Loucy (cell line): ENCODE data around the gene DHRS7C.

Experiments used
- H2AFZ ChIP-seq: fragments of 200-600 bp; sonication (generic); 2 replicates; pipeline ENCODE4 v1.6.0; 2016; ENCODE audit warnings: antibody characterized with exemption, mild to moderate bottlenecking, low read length, moderate library complexity
- H3F3A ChIP-seq: fragments of 200-600 bp; 2 replicates; pipeline ENCODE4 v1.6.0; 2016; ENCODE audit warnings: antibody characterized with exemption, low read depth, mild to moderate bottlenecking
- H3K27me3 ChIP-seq: fragments of 200-600 bp; sonication (generic); 2 replicates; pipeline ENCODE4 v1.6.1; 2014; ENCODE audit warnings: low read length, mild to moderate bottlenecking; ENCODE audit not compliant: insufficient read depth, poor library complexity, severe bottlenecking
- H3K36me3 ChIP-seq: fragments of 200-600 bp; sonication (generic); 2 replicates; pipeline ENCODE4 v1.6.1; 2016; ENCODE audit warnings: low read length; ENCODE audit not compliant: insufficient read depth
- H3K4me1 ChIP-seq: fragments of 200-600 bp; sonication (generic); 2 replicates; pipeline ENCODE4 v1.5.1; 2014; ENCODE audit warnings: low read length, mild to moderate bottlenecking; ENCODE audit not compliant: insufficient read depth, poor library complexity, severe bottlenecking
- H3K4me2 ChIP-seq: fragments of 200-600 bp; sonication (generic); 2 replicates; pipeline ENCODE4 v1.6.0; 2014; ENCODE audit warnings: antibody characterized with exemption, low read length, low read depth, mild to moderate bottlenecking; ENCODE audit not compliant: poor library complexity, severe bottlenecking
- H3K4me3 ChIP-seq: fragments of 200-600 bp; sonication (generic); 2 replicates; pipeline ENCODE4 v1.5.1; 2014; ENCODE audit warnings: low read length, mild to moderate bottlenecking, mixed read lengths; ENCODE audit not compliant: poor library complexity, severe bottlenecking
- H3K79me2 ChIP-seq: fragments of 200-600 bp; sonication (generic); 2 replicates; pipeline ENCODE4 v1.6.1; 2014; ENCODE audit warnings: low read length; ENCODE audit not compliant: insufficient read depth
- H3K9ac ChIP-seq: fragments of 200-600 bp; sonication (generic); 2 replicates; pipeline ENCODE4 v1.6.0; 2014; ENCODE audit warnings: mild to moderate bottlenecking, low read depth, low read length, moderate library complexity; ENCODE audit not compliant: poor library complexity, severe bottlenecking
- H3K9me2 ChIP-seq: fragments of 200-600 bp; sonication (generic); replicated peaks from 2 replicates; pipeline ENCODE4 v1.6.1; 2016; ENCODE audit warnings: low read depth, low read length, mixed read lengths
- H3K9me3 ChIP-seq: fragments of 200-600 bp; sonication (generic); 2 replicates; pipeline ENCODE4 v1.6.1; 2014; ENCODE audit warnings: mild to moderate bottlenecking, antibody characterized with exemption, low read length, low read depth; ENCODE audit not compliant: insufficient read depth
- H4K20me1 ChIP-seq: fragments of 200-600 bp; sonication (generic); 2 replicates; pipeline ENCODE4 v1.6.0; 2014; ENCODE audit warnings: antibody characterized with exemption, low read length, mild to moderate bottlenecking; ENCODE audit not compliant: insufficient read depth, poor library complexity, severe bottlenecking
- CTCF ChIP-seq: fragments of 200-600 bp; sonication (generic); conservative IDR thresholded peaks from 2 replicates; pipeline ENCODE4 v1.5.1; 2014; ENCODE audit warnings: mild to moderate bottlenecking, antibody characterized with exemption, low read length
- EZH2phosphoT487 ChIP-seq: fragments of 200-600 bp; IDR thresholded peaks from 2 replicates; pipeline ENCODE4 v1.6.1; 2018; ENCODE audit warnings: antibody characterized with exemption, mild to moderate bottlenecking, moderate library complexity, borderline replicate concordance

Gene DHRS7C

GRCh38 chr17:9767432-9767991 is 23.9 kb downstream of the DHRS7C start:
- Histone ChIP-seq H3K9me2 (no peaks in the 10 kb centered on the region), H3K27me3 (no peaks in the 10 kb centered on the region), H3K4me2 (no peak overlapping the region), H3K4me1 (no peaks in the 10 kb centered on the region), H3K4me3 (no peak overlapping the region), H3F3A (no peaks in the 10 kb centered on the region), H4K20me1 (no peaks in the 10 kb centered on the region), H3K79me2 (no peaks in the 10 kb centered on the region), H2AFZ (no peak overlapping the region), H3K36me3 (no peaks in the 10 kb centered on the region), H3K9ac (no peak overlapping the region), H3K9me3 (no peaks in the 10 kb centered on the region)
- TF ChIP-seq CTCF (no peak), EZH2phosphoT487 (no peak)

GRCh38 chr17:9766970-9767369 is 24.4 kb downstream of the DHRS7C start:
- Histone ChIP-seq H3K79me2 (no peaks in the 10 kb centered on the region), H3K27me3 (no peaks in the 10 kb centered on the region), H3F3A (no peaks in the 10 kb centered on the region), H3K4me2 (no peak overlapping the region), H4K20me1 (no peaks in the 10 kb centered on the region), H3K4me3 (no peak overlapping the region), H3K4me1 (no peaks in the 10 kb centered on the region), H3K9me3 (no peaks in the 10 kb centered on the region), H3K9me2 (no peaks in the 10 kb centered on the region), H2AFZ (no peak overlapping the region), H3K9ac (no peak overlapping the region), H3K36me3 (no peaks in the 10 kb centered on the region)
- TF ChIP-seq CTCF (no peak), EZH2phosphoT487 (no peak)

- no peaks in the 10 kb centered on the region for H3K9me2 ChIP-seq
- H3K36me3 ChIP-seq = no peaks in the 10 kb centered on the region
- H3K9ac ChIP-seq = no peak overlapping the region
- H3K27me3 ChIP-seq = no peaks in the 10 kb centered on the region
- no peak for TF ChIP-seq EZH2phosphoT487
- no peak for TF ChIP-seq CTCF
- H3K4me2 ChIP-seq = no peak overlapping the region
- H3K79me2 ChIP-seq = no peaks in the 10 kb centered on the region
- H4K20me1 ChIP-seq = no peaks in the 10 kb centered on the region
- no peaks in the 10 kb centered on the region for H3K9me3 ChIP-seq
- no peak overlapping the region for H3K4me3 ChIP-seq
- H3K4me1 ChIP-seq = no peaks in the 10 kb centered on the region
- no peaks in the 10 kb centered on the region for H3F3A ChIP-seq
- no peak overlapping the region for H2AFZ ChIP-seq
These were observed 26.1 kb downstream of the DHRS7C start for GRCh38 chr17:9765322-9765721.
